Glutamatergic neuron (in vitro differentiated cells): Measurements from ENCODE around the gene OR2T10. TPM values are rescaled to one million over a fixed set of nuclear protein-coding genes. Genes with fewer than 3 reads are reported as not detected.

Experiments used
- DNase-seq: peaks from one replicate; pipeline ENCODE4 v3.0.0; 2022
- H3K27ac Mint-ChIP-seq: one replicate; pipeline ENCODE4 v1.8.0; 2020; ENCODE audit warnings: mild to moderate bottlenecking, mixed read lengths, inconsistent platforms; ENCODE audit not compliant: unreplicated experiment
- H3K27me3 Mint-ChIP-seq: one replicate; pipeline ENCODE4 v1.8.0; 2020; ENCODE audit warnings: mild to moderate bottlenecking, moderate library complexity, mixed read lengths, inconsistent platforms; ENCODE audit not compliant: unreplicated experiment
- H3K36me3 Mint-ChIP-seq: one replicate; pipeline ENCODE4 v1.8.0; 2020; ENCODE audit warnings: mild to moderate bottlenecking, mixed read lengths, inconsistent platforms; ENCODE audit not compliant: unreplicated experiment
- H3K4me1 Mint-ChIP-seq: one replicate; pipeline ENCODE4 v1.8.0; 2020; ENCODE audit warnings: mild to moderate bottlenecking, low read depth, mixed read lengths, inconsistent platforms; ENCODE audit not compliant: unreplicated experiment
- H3K4me3 Mint-ChIP-seq: one replicate; pipeline ENCODE4 v1.8.0; 2020; ENCODE audit warnings: mild to moderate bottlenecking, mixed read lengths, inconsistent platforms; ENCODE audit not compliant: unreplicated experiment
- H3K9me3 Mint-ChIP-seq: one replicate; pipeline ENCODE4 v1.8.0; 2020; ENCODE audit warnings: mild to moderate bottlenecking, moderate library complexity, mixed read lengths, inconsistent platforms; ENCODE audit not compliant: unreplicated experiment
- CTCF ChIP-seq: fragments of 200-600 bp; sonication (generic); IDR thresholded peaks from one replicate; pipeline ENCODE4 v1.5.0; 2021; ENCODE audit not compliant: partially characterized antibody, unreplicated experiment
- total RNA-seq: library from RNA; stranded (reverse); fragmentation: NEBNext Ultra II Directional; extraction: Animal tissue kit (Norgen Biotek cat#: 25700); gene quantifications from one replicate; pipeline ENCODE4 v1.2.1, GENCODE V29; 2021; ENCODE audit not compliant: unreplicated experiment

OR2T10 gene
- total RNA-seq, 1 donor from 2014 or later: not detected

- Mint-ChIP-seq H3K9me3 (peaks cover 5% of the 10 kb centered on the region), H3K36me3 (no peaks in the 10 kb centered on the region)
- TF ChIP-seq CTCF: no peak
Measured at GRCh38 chr1:248611883-248612414, 14.4 kb upstream of the OR2T10 start.

GRCh38 chr1:248610301-248610700 is 12.8 kb upstream of the OR2T10 start:
- no peak overlapping the region for H3K4me3 Mint-ChIP-seq
- TF ChIP-seq CTCF: no peak
- H3K36me3 Mint-ChIP-seq: no peaks in the 10 kb centered on the region
- no peak overlapping the region for H3K27ac Mint-ChIP-seq
- DNase-seq: no peak
- no peaks in the 10 kb centered on the region for H3K4me1 Mint-ChIP-seq
- peaks cover 8% of the 10 kb centered on the region for H3K9me3 Mint-ChIP-seq
- no peaks in the 10 kb centered on the region for H3K27me3 Mint-ChIP-seq

More at GRCh38 chr1:248611883-248612414, 14.4 kb upstream of the OR2T10 start:
- H3K4me3 Mint-ChIP-seq: no peak overlapping the region
- no peak overlapping the region for H3K27ac Mint-ChIP-seq
- no peaks in the 10 kb centered on the region for H3K4me1 Mint-ChIP-seq
- H3K27me3 Mint-ChIP-seq: no peaks in the 10 kb centered on the region
- no peak for DNase-seq

GRCh38 chr1:248599396-248599795 is 1.9 kb upstream of the OR2T10 start:
- peaks cover 1% of the 10 kb centered on the region for H3K9me3 Mint-ChIP-seq
- H3K27ac Mint-ChIP-seq: no peak overlapping the region

GRCh38 chr1:248596615-248597014 is 885 bp downstream of the OR2T10 start:
- Mint-ChIP-seq H3K4me3 (no peak overlapping the region), H3K27me3 (no peaks in the 10 kb centered on the region), H3K36me3 (no peaks in the 10 kb centered on the region), H3K27ac (no peak overlapping the region), H3K4me1 (no peaks in the 10 kb centered on the region), H3K9me3 (peaks cover 5% of the 10 kb centered on the region)
- TF ChIP-seq CTCF: no peak
- DNase-seq: no peak

More at GRCh38 chr1:248599396-248599795, 1.9 kb upstream of the OR2T10 start:
- DNase-seq: no peak
- H3K4me1 Mint-ChIP-seq: no peaks in the 10 kb centered on the region
- no peak for TF ChIP-seq CTCF
- H3K36me3 Mint-ChIP-seq: peaks cover 4% of the 10 kb centered on the region
- no peaks in the 10 kb centered on the region for H3K27me3 Mint-ChIP-seq
- H3K4me3 Mint-ChIP-seq: no peak overlapping the region

- DNase-seq: no peak
- TF ChIP-seq CTCF: no peak
- no peaks in the 10 kb centered on the region for H3K36me3 Mint-ChIP-seq
- no peak overlapping the region for H3K27ac Mint-ChIP-seq
- peaks cover 10% of the 10 kb centered on the region for H3K9me3 Mint-ChIP-seq
- no peak overlapping the region for H3K4me3 Mint-ChIP-seq
- H3K4me1 Mint-ChIP-seq: no peaks in the 10 kb centered on the region
- H3K27me3 Mint-ChIP-seq: no peaks in the 10 kb centered on the region
Measured at GRCh38 chr1:248593226-248593625, 4.3 kb downstream of the OR2T10 start.
